Measurements from ENCODE around the gene NAA20.

DNA sequence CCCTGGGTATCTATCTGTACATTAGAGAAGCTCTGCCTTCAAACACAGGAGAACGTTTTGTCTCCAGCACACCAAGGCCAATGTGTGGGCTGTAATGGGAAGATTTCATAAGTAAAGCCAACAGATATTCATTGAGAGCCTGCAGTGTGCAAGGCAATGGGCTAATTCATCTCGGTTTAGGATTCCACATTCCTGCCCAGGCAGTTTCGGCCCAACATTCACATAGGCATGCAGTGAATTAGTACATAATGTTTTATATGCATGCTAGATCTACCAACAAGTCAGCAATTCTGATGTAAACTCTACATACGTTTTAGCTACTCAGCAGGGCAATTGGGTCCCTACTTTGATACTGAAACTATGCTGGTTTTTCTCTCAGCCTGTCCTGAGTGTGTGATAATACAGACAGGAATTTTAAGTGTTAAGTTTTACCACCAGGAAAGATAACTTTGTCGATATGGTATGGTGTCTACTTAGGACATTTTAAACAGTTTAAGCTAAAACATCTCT is 46.9 kb upstream of the NAA20 start:
- TF ChIP-seq, protein P1, sequence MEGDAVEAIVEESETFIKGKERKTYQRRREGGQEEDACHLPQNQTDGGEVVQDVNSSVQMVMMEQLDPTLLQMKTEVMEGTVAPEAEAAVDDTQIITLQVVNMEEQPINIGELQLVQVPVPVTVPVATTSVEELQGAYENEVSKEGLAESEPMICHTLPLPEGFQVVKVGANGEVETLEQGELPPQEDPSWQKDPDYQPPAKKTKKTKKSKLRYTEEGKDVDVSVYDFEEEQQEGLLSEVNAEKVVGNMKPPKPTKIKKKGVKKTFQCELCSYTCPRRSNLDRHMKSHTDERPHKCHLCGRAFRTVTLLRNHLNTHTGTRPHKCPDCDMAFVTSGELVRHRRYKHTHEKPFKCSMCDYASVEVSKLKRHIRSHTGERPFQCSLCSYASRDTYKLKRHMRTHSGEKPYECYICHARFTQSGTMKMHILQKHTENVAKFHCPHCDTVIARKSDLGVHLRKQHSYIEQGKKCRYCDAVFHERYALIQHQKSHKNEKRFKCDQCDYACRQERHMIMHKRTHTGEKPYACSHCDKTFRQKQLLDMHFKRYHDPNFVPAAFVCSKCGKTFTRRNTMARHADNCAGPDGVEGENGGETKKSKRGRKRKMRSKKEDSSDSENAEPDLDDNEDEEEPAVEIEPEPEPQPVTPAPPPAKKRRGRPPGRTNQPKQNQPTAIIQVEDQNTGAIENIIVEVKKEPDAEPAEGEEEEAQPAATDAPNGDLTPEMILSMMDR (IDR thresholded peaks at IDR 0.05; ENCODE audit: insufficient read depth, low read length), result no peak
- TF ChIP-seq POLR2AphosphoS5 (IDR thresholded peaks at IDR 0.05; ENCODE audit: low read depth) (no peak), GABPA (IDR thresholded peaks at IDR 0.05; ENCODE audit: low read depth) (no peak), REST (IDR thresholded peaks at IDR 0.05; ENCODE audit: insufficient replicate concordance, low read depth) (no peak), SPI1 (IDR thresholded peaks at IDR 0.05; ENCODE audit: borderline replicate concordance, low read depth) (no peak)
